HG03354 (cell line): ENCODE data around the gene SNX14.

Source experiments
- ATAC-seq: cut with Tn5 transposase; IDR thresholded peaks from one replicate; pipeline ENCODE4 v1.9.1; 2021; ENCODE audit warnings: mild to moderate bottlenecking; ENCODE audit not compliant: unreplicated experiment, poor library complexity, severe bottlenecking

The SNX14 gene

GRCh38 chr6:85516168-85516567, 77.5 kb downstream of the SNX14 start:
- ATAC-seq, result no peak

- ATAC-seq, result no peak
Measured at GRCh38 chr6:85506441-85507093, 87.1 kb downstream of the SNX14 start.

GRCh38 chr6:85498596-85499258, 94.9 kb downstream of the SNX14 start:
- ATAC-seq, result no peak

- ATAC-seq, result no peak
Measured at GRCh38 chr6:85496856-85497255, 96.8 kb downstream of the SNX14 start.

GRCh38 chr6:85496009-85496579, 97.6 kb downstream of the SNX14 start:
- ATAC-seq, result no peak

GRCh38 chr6:85494547-85495536, 98.8 kb downstream of the SNX14 start:
- ATAC-seq, result no peak

- ATAC-seq, result no peak
Measured at GRCh38 chr6:85493389-85493788, 100.3 kb downstream of the SNX14 start.

- ATAC-seq, result no peak
Measured at GRCh38 chr6:85490516-85491248, 103.0 kb downstream of the SNX14 start.

- no peak for ATAC-seq
Measured at GRCh38 chr6:85484948-85485347, 108.7 kb downstream of the SNX14 start.

- ATAC-seq, result no peak
Measured at GRCh38 chr6:85483846-85484245, 109.8 kb downstream of the SNX14 start.

GRCh38 chr6:85482905-85483700, 110.6 kb downstream of the SNX14 start:
- ATAC-seq, result peak; percentile 94

- peak; percentile 4 for ATAC-seq
Measured at GRCh38 chr6:85482206-85482904, 111.3 kb downstream of the SNX14 start.

GRCh38 chr6:85479208-85479607, 114.5 kb downstream of the SNX14 start:
- no peak for ATAC-seq

- no peak for ATAC-seq
Measured at GRCh38 chr6:85476532-85476931, 117.1 kb downstream of the SNX14 start.

GRCh38 chr6:85473748-85474147, 119.9 kb downstream of the SNX14 start:
- ATAC-seq, result no peak

GRCh38 chr6:85472744-85473143, 120.9 kb downstream of the SNX14 start:
- ATAC-seq, result no peak

GRCh38 chr6:85470023-85470410, 123.6 kb downstream of the SNX14 start:
- no peak for ATAC-seq
